ENCODE data around the gene DDX6. TPM values are rescaled to one million over a fixed set of nuclear protein-coding genes. Genes with fewer than 3 reads are reported as not detected.
"Not testable (repeated sequence)": the region's sequence is repeated elsewhere in the genome, so short reads cannot be mapped to it uniquely, and the experiment has no call there.

Gene DDX6
- total RNA-seq, 2 experiments from 2014 or later: 46.5 to 128 TPM

GRCh38 chr11:118715245-118715831 is 75.6 kb downstream of the DDX6 start:
- peak; percentile 23 for DNase-seq (ENCODE audit: low spot score)
- Histone ChIP-seq H3K4me1 (ENCODE audit: insufficient read depth, low read length, poor library complexity, severe bottlenecking) (peaks cover 10% of the 10 kb centered on the region), H4K20me1 (ENCODE audit: insufficient read depth, low read length) (no peaks in the 10 kb centered on the region), H3K4me3 (ENCODE audit: low read depth, low read length, poor library complexity, severe bottlenecking) (no peak overlapping the region), H3K36me3 (ENCODE audit: insufficient read depth, low read length) (no peaks in the 10 kb centered on the region), H3K9me2 (ENCODE audit: insufficient read depth, low read length) (no peaks in the 10 kb centered on the region), H3K9me3 (ENCODE audit: low read length) (no peaks in the 10 kb centered on the region), H3K27ac (ENCODE audit: low read depth, low read length, poor library complexity, severe bottlenecking) (no peak overlapping the region), H2AFZ (ENCODE audit: low read length) (peak overlapping the region; percentile 83), H3K79me2 (ENCODE audit: insufficient read depth, low read depth, low read length) (no peaks in the 10 kb centered on the region), H3K4me2 (ENCODE audit: low read length) (peak overlapping the region; percentile 55)
- POLR2A ChIA-PET: interaction anchor here (0.7 to 1.8 kb wide), 3 partner anchors 10 to 48 kb away, joined by 3 to 14 read pairs (median 3); no protein-coding TSS in a partner anchor
- no peak for TF ChIP-seq CTCF (conservative IDR thresholded peaks at IDR 0.05; ENCODE audit: low read length)
- no peak for TF ChIP-seq EZH2phosphoT487 (IDR thresholded peaks at IDR 0.05; ENCODE audit: borderline replicate concordance, low read depth, low read length)
- CTCF ChIA-PET (ENCODE audit: unreplicated experiment): interaction anchor here (0.6 kb wide), 1 partner anchor 55 kb away, joined by 4 read pairs; no protein-coding TSS in a partner anchor
- no TSS peak for BruUV-seq (replicated peaks)
- intact Hi-C loops (cut with micrococcal nuclease; ENCODE audit: unreplicated experiment): no loop called here

GRCh38 chr11:118714816-118715215 is 76.1 kb downstream of the DDX6 start:
- H4K20me1 ChIP-seq (ENCODE audit: insufficient read depth, low read length): no peaks in the 10 kb centered on the region
- no peak overlapping the region for H3K27ac ChIP-seq (ENCODE audit: low read depth, low read length, poor library complexity, severe bottlenecking)
- no peak overlapping the region for H3K4me2 ChIP-seq (ENCODE audit: low read length)
- no peaks in the 10 kb centered on the region for H3K9me2 ChIP-seq (ENCODE audit: insufficient read depth, low read length)
- H2AFZ ChIP-seq (ENCODE audit: low read length): no peak overlapping the region; the same call in 1 of the 2 replicates
- BruUV-seq (replicated peaks): no TSS peak
- no peak for DNase-seq (ENCODE audit: low spot score)
- no peaks in the 10 kb centered on the region for H3K9me3 ChIP-seq (ENCODE audit: low read length)
- H3K4me1 ChIP-seq (ENCODE audit: insufficient read depth, low read length, poor library complexity, severe bottlenecking): peaks cover 10% of the 10 kb centered on the region
- POLR2A ChIA-PET: interaction anchor here (0.7 to 1.8 kb wide), 2 partner anchors 9 to 48 kb away, joined by 3 to 14 read pairs; no protein-coding TSS in a partner anchor
- no peaks in the 10 kb centered on the region for H3K79me2 ChIP-seq (ENCODE audit: insufficient read depth, low read depth, low read length)
- TF ChIP-seq EZH2phosphoT487 (IDR thresholded peaks at IDR 0.05; ENCODE audit: borderline replicate concordance, low read depth, low read length) (no peak), CTCF (conservative IDR thresholded peaks at IDR 0.05; ENCODE audit: low read length) (no peak)
- CTCF ChIA-PET (ENCODE audit: unreplicated experiment): interaction anchor here (0.6 kb wide), 1 partner anchor 54 kb away, joined by 4 read pairs; no protein-coding TSS in a partner anchor
- intact Hi-C loops (cut with micrococcal nuclease; ENCODE audit: unreplicated experiment): no loop called here
- no peaks in the 10 kb centered on the region for H3K36me3 ChIP-seq (ENCODE audit: insufficient read depth, low read length)
- H3K4me3 ChIP-seq (ENCODE audit: low read depth, low read length, poor library complexity, severe bottlenecking): no peak overlapping the region

- POLR2A ChIA-PET; H2AFZ ChIP-seq (ENCODE audit: low read length); H3K79me2 ChIP-seq (ENCODE audit: insufficient read depth, low read depth, low read length); CTCF ChIA-PET (ENCODE audit: unreplicated experiment); H3K4me2 ChIP-seq (ENCODE audit: low read length); BruUV-seq (replicated peaks); H3K4me1 ChIP-seq (ENCODE audit: insufficient read depth, low read length, poor library complexity, severe bottlenecking); H3K36me3 ChIP-seq (ENCODE audit: insufficient read depth, low read length); DNase-seq (ENCODE audit: low spot score); H3K4me3 ChIP-seq (ENCODE audit: low read depth, low read length, poor library complexity, severe bottlenecking); H3K9me3 ChIP-seq (ENCODE audit: low read length); H4K20me1 ChIP-seq (ENCODE audit: insufficient read depth, low read length); H3K9me2 ChIP-seq (ENCODE audit: insufficient read depth, low read length); intact Hi-C loops (cut with micrococcal nuclease; ENCODE audit: unreplicated experiment); H3K27ac ChIP-seq (ENCODE audit: low read depth, low read length, poor library complexity, severe bottlenecking): not testable (repeated sequence)
Observed at GRCh38 chr11:118714416-118714815, 76.5 kb downstream of the DDX6 start.

All from OCI-LY7 (cell line).